Kidney (tissue), 14 donors: ENCODE data around the gene SLC39A6. TPM values are rescaled to one million over a fixed set of nuclear protein-coding genes. Genes with fewer than 3 reads are reported as not detected.
"Not testable (repeated sequence)": the region's sequence is repeated elsewhere in the genome, so short reads cannot be mapped to it uniquely, and the experiment has no call there.

Experiments used
- DNase-seq, 5 donors: peaks; one replicate each; pipeline ENCODE4 v3.0.0-alpha.2; 2013 to 2020
- FAIRE-seq: peaks from 2 replicates; lab custom pipeline; 2012; peaks lifted over from hg19 to GRCh38; lab: Jason Lieb, UNC
- H3K27ac ChIP-seq, 2 donors: one replicate each; pipeline ENCODE4 v1.7.0; 2013; ENCODE audit warnings: low read depth in 2 of 2, low read length in 2 of 2, inconsistent platforms in 1 of 2
- H3K27me3 ChIP-seq: one replicate; pipeline ENCODE4 v1.7.1; 2013; ENCODE audit warnings: low read length, inconsistent platforms; ENCODE audit not compliant: control insufficient read depth, insufficient read depth
- H3K36me3 ChIP-seq, 3 donors: one replicate each; pipeline versions ENCODE4 v1.7.0 to v1.7.1; 2013; ENCODE audit warnings: low read length in 3 of 3, control low read depth in 1 of 3, inconsistent platforms in 1 of 3; ENCODE audit not compliant: insufficient read depth in 3 of 3, control insufficient read depth in 2 of 3
- H3K4me1 ChIP-seq, 3 donors: one replicate each; pipeline versions ENCODE4 v1.7.0 to v1.7.1; 2013; ENCODE audit warnings: low read length in 3 of 3, inconsistent platforms in 1 of 3, low read depth in 1 of 3; ENCODE audit not compliant: control insufficient read depth in 2 of 3, insufficient read depth in 2 of 3
- H3K4me3 ChIP-seq, 3 donors: one replicate each; pipeline versions ENCODE4 v1.7.0 to v1.8.1; 2013; ENCODE audit warnings: low read length in 3 of 3, control low read depth in 1 of 3, inconsistent platforms in 1 of 3
- H3K9ac ChIP-seq, 3 donors: one replicate each; pipeline versions ENCODE4 v1.7.0 to v1.7.1; 2013; ENCODE audit warnings: low read length in 3 of 3, control low read depth in 1 of 3, inconsistent platforms in 1 of 3
- H3K9me3 ChIP-seq, 3 donors: one replicate each; pipeline versions ENCODE4 v1.7.0 to v1.7.1; 2013; ENCODE audit warnings: low read length in 3 of 3, control low read depth in 1 of 3, inconsistent platforms in 1 of 3; ENCODE audit not compliant: control insufficient read depth in 2 of 3, insufficient read depth in 1 of 3
- intact Hi-C: fragments of 100-400 bp; cut with DNase I; formaldehyde crosslinking; loops from one replicate; pipeline ENCODE4 v1.11.1; 2022
- polyA plus RNA-seq: library from polyadenylated mRNA; stranded (reverse); fragments of 350-450 nt; fragmentation: Illumina TruSeq; extraction: RNeasy Lipid Tissue Mini Kit (QIAGEN cat#74804); gene quantifications from one replicate; pipeline ENCODE4 v1.2.3, GENCODE V29; 2014; ENCODE audit warnings: low read depth, low replicate concordance; ENCODE audit not compliant: insufficient read depth
- total RNA-seq: library from RNA; stranded (reverse); fragmentation: NEBNext Ultra II Directional; extraction: Animal tissue kit (Norgen Biotek cat#: 25700); gene quantifications from one replicate; pipeline ENCODE4 v1.2.1, GENCODE V29; 2021
- TF ChIP-seq, protein P1 (sequence below): IDR thresholded peaks from 3 replicates; pipeline ENCODE4 v1.5.1; 2012; ENCODE audit warnings: mild to moderate bottlenecking, moderate library complexity, borderline replicate concordance; ENCODE audit not compliant: insufficient read depth; ENCODE audit errors: extremely low read depth
- donor health status: control.
- donor health status: control.
- donor health status: control.
- donor health status: control.
- donor health status: control.
- donor health status: DM: yes; HTN: yes; CAD: no.
- donor health status: Normal renal cell carcinoma (clear cell type).

Gene SLC39A6
- total and polyA plus RNA-seq, 2 donors from 2014 or later: 27.3 to 44.7 TPM

DNA sequence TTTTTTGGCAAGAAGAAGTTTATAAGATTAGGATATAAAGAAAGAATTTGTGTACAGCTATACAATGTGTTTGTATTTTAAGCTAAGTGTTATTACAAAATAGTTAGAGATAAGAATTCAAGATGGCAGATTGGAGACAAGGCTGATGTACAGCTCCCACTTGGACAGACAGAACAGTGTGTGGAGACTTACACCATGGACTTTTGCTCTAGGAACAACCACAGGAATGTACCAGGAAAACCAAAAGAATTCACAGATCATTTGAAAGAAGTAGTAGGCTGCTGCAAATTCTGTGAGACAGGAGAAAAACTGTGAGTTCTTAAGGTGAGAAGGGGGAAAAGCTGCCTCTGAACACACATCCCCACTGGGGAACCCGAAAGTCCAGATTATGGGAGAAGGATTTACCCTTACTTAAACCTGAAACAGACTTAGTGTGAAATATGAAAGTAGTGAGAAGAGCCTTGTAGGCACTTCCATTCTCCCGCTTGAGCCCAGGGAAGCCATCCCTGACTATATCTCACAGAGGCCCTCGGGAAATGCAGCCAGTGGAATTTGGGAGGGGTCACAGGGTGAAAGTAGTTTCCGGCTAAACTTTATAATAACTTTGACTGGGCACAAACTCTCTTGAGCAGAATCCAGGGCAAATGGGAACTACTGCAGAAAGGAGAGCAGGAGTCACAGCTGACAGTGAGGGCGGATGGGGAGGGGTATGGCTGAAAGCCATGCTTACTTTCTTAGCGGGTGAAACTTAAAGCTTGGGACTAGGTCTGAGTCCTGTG lies 50.2 kb downstream of the SLC39A6 start:
- Histone ChIP-seq H3K27ac (no peak overlapping the region), H3K9me3 (no peaks in the 10 kb centered on the region), H3K36me3 (no peaks in the 10 kb centered on the region), H3K4me3 (no peak overlapping the region), H3K9ac (no peak overlapping the region), H3K4me1 (no peaks in the 10 kb centered on the region), H3K27me3 (no peaks in the 10 kb centered on the region)
- TF ChIP-seq, protein P1, sequence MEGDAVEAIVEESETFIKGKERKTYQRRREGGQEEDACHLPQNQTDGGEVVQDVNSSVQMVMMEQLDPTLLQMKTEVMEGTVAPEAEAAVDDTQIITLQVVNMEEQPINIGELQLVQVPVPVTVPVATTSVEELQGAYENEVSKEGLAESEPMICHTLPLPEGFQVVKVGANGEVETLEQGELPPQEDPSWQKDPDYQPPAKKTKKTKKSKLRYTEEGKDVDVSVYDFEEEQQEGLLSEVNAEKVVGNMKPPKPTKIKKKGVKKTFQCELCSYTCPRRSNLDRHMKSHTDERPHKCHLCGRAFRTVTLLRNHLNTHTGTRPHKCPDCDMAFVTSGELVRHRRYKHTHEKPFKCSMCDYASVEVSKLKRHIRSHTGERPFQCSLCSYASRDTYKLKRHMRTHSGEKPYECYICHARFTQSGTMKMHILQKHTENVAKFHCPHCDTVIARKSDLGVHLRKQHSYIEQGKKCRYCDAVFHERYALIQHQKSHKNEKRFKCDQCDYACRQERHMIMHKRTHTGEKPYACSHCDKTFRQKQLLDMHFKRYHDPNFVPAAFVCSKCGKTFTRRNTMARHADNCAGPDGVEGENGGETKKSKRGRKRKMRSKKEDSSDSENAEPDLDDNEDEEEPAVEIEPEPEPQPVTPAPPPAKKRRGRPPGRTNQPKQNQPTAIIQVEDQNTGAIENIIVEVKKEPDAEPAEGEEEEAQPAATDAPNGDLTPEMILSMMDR: no peak
- FAIRE-seq (no peak), DNase-seq (no peak)
- intact Hi-C loops: no loop called here

DNA sequence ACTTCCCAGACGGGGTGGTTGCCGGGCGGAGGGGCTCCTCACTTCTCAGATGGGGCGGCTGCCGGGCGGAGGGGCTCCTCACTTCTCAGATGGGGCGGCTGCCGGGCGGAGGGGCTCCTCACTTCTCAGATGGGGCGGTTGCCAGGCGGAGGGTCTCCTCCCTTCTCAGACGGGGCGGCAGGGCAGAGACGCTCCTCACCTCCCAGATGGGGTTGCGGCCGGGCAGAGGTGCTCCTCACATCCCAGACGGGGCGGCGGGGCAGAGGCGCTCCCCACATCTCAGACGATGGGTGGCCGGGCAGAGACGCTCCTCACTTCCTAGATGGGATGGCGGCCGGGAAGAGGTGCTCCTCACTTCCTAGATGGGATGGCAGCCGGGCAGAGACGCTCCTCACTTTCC lies 51.4 kb downstream of the SLC39A6 start:
- intact Hi-C loops, H3K9ac ChIP-seq, H3K9me3 ChIP-seq, FAIRE-seq, H3K36me3 ChIP-seq, H3K4me1 ChIP-seq, H3K27me3 ChIP-seq, H3K4me3 ChIP-seq, DNase-seq, H3K27ac ChIP-seq: not testable (repeated sequence)

DNA sequence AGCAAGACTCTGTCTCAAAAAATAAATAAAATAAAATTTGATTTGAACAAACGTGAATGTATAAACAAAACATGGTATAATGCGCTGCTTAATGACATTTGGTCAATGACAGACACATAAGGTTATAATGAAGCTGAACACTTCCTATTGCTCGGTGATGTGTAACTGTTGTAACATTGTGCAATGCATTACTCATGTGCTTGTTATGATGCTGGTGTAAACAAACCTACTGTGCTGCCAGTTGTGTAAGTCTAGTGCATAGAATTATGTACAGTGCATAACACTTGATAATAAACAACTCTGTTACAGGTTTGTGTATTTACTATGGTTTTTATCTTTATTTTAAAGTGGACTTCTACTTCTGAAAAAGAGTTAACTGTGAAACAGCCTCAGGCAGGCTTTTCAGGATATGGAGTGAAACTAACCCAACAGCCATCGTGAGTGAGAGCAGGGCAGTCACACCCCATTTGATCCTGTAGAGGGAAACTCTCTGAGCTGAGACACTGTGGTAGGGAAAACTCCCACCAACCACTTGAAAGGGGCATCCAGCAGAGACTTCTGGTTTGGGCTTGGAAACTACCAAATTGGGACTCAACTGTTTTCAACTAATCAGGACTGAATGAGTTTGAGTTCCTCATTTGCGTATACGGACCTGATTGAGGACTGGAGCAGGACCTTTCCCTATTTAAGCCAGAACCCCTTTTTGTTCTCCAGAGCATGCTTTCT lies 53.1 kb downstream of the SLC39A6 start:
- H3K9me3 ChIP-seq: no peaks in the 10 kb centered on the region
- H3K9ac ChIP-seq: no peak overlapping the region
- H3K36me3 ChIP-seq: no peaks in the 10 kb centered on the region
- no peak for FAIRE-seq
- no peaks in the 10 kb centered on the region for H3K27me3 ChIP-seq
- H3K4me1 ChIP-seq: no peaks in the 10 kb centered on the region
- TF ChIP-seq, protein P1: no peak
- peak in 4 of 5 donors; percentile 36 to 82 (median 58) for DNase-seq
- intact Hi-C loops: no loop called here
- H3K27ac ChIP-seq: no peak overlapping the region
- peak overlapping the region in 1 of 3 donors; percentile 17 for H3K4me3 ChIP-seq

DNA sequence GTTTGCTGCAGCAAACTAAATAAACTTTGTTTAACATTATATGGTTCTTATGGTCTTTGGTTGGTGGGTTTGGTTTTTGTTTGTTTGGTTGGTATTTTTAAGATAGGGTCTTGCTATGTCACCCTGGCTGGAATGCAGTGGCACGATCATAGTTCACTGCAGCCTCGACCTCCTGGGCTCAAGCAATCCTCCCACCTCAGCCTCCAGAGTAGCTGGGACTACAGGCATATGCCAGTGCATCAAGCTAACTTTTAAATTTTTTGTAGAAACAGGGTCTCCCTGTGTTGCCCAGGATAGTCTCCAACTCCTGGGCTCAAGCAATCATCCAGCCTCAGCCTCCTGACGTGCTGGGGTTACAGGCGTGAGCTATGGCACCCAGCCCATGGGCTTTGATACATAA lies 54.7 kb downstream of the SLC39A6 start:
- no peaks in the 10 kb centered on the region for H3K9me3 ChIP-seq
- FAIRE-seq (no peak), DNase-seq (no peak)
- H3K9ac ChIP-seq: no peak overlapping the region
- no peaks in the 10 kb centered on the region for H3K4me1 ChIP-seq
- H3K27me3 ChIP-seq: no peaks in the 10 kb centered on the region
- no peak overlapping the region for H3K27ac ChIP-seq
- H3K36me3 ChIP-seq: no peaks in the 10 kb centered on the region
- intact Hi-C loops: no loop called here
- H3K4me3 ChIP-seq: no peak overlapping the region
- TF ChIP-seq, protein P1: no peak
